ENCODE data around the gene CERS6. TPM values are rescaled to one million over a fixed set of nuclear protein-coding genes. Genes with fewer than 3 reads are reported as not detected.

Gene CERS6
- polyA plus RNA-seq, 3 donors = 7.6 to 17.7 (median 15.6) TPM

DNA sequence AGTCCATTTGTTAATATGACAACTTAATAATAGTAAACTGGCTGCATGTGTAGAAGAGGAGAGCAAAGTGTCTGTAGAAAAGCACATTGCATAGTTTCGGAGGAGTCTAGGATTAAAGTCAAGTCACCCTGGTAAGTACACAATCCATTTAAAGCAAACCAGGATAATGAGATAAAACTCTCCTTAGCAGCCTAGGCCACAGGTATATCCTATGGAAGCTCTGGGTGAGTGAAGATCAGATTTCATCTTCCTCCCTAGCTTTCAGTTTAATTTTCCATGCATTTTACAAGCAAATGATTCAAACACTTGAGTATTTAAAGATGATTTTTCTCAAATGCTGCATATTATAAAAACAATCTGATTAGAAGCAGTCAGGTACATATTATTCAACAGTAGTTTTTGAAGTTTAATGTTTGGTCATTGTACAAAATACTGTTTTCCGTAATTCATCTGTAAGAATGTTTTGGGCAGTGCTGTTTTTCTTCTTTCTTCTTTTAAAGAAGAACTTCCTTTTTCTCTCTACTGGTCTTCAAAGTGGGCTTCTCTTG is 10.2 kb downstream of the CERS6 start:
- Histone ChIP-seq H3K4me3 (replicated peaks in 1 of 3; ENCODE audit: low read depth in 2 of 3, low read length in 3 of 3) (peak overlapping the region in 1 of 3 experiments; percentile 55), H3K9ac (ENCODE audit: insufficient read depth, low read length, poor library complexity, severe bottlenecking) (no peak overlapping the region), H4K20me1 (ENCODE audit: insufficient read depth, low read length) (peaks cover 91% of the 10 kb centered on the region), H3K27me3 (ENCODE audit: control insufficient read depth in 2 of 2, insufficient read depth in 2 of 2, low read length in 2 of 2) (no peaks in the 10 kb centered on the region), H3K27ac (ENCODE audit: low read depth in 1 of 2, low read length in 2 of 2) (peak overlapping the region in 1 of 2 donors; percentile 60), H3K36me3 (replicated peaks in 1 of 2; ENCODE audit: control insufficient read depth in 1 of 2, insufficient read depth in 2 of 2, low read length in 2 of 2) (no peaks in the 10 kb centered on the region), H3K79me2 (ENCODE audit: insufficient read depth, low read length) (peaks cover 100% of the 10 kb centered on the region), H2AFZ (ENCODE audit: insufficient read depth, low read depth, low read length, poor library complexity, severe bottlenecking) (no peak overlapping the region), H3K4me1 (ENCODE audit: control insufficient read depth in 1 of 2, insufficient read depth in 2 of 2, low read length in 2 of 2) (peaks cover 54 to 72% of the 10 kb centered on the region in 2 donors), H3K4me2 (replicated peaks; ENCODE audit: extremely low read depth, low read length, poor library complexity, severe bottlenecking) (peak overlapping the region; percentile 63), H3K9me3 (replicated peaks in 1 of 2; ENCODE audit: control insufficient read depth in 1 of 2, insufficient read depth in 1 of 2, low read length in 2 of 2) (no peaks in the 10 kb centered on the region)
- Mint-ChIP-seq H3K27me3 (ENCODE audit: low read depth in 3 of 3) (no peaks in the 10 kb centered on the region), H3K4me1 (peaks cover 84% of the 10 kb centered on the region), H3K27ac (peak overlapping the region; percentile 15 to 76 (median 62)), H3K4me3 (peak overlapping the region; percentile 50 to 81), H3K9me3 (no peaks in the 10 kb centered on the region), H3K36me3 (peaks cover 0 to 4% of the 10 kb centered on the region in 2 donors)
- TF ChIP-seq, protein P1, sequence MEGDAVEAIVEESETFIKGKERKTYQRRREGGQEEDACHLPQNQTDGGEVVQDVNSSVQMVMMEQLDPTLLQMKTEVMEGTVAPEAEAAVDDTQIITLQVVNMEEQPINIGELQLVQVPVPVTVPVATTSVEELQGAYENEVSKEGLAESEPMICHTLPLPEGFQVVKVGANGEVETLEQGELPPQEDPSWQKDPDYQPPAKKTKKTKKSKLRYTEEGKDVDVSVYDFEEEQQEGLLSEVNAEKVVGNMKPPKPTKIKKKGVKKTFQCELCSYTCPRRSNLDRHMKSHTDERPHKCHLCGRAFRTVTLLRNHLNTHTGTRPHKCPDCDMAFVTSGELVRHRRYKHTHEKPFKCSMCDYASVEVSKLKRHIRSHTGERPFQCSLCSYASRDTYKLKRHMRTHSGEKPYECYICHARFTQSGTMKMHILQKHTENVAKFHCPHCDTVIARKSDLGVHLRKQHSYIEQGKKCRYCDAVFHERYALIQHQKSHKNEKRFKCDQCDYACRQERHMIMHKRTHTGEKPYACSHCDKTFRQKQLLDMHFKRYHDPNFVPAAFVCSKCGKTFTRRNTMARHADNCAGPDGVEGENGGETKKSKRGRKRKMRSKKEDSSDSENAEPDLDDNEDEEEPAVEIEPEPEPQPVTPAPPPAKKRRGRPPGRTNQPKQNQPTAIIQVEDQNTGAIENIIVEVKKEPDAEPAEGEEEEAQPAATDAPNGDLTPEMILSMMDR (IDR thresholded peaks at IDR 0.05) = no peak
- WGBS (ENCODE audit: insufficient coverage) = no CpG with 5 or more reads among the region's 2 CpGs
- intact Hi-C loops (cut with micrococcal nuclease) = no loop called here
- DNase-seq = no peak

DNA sequence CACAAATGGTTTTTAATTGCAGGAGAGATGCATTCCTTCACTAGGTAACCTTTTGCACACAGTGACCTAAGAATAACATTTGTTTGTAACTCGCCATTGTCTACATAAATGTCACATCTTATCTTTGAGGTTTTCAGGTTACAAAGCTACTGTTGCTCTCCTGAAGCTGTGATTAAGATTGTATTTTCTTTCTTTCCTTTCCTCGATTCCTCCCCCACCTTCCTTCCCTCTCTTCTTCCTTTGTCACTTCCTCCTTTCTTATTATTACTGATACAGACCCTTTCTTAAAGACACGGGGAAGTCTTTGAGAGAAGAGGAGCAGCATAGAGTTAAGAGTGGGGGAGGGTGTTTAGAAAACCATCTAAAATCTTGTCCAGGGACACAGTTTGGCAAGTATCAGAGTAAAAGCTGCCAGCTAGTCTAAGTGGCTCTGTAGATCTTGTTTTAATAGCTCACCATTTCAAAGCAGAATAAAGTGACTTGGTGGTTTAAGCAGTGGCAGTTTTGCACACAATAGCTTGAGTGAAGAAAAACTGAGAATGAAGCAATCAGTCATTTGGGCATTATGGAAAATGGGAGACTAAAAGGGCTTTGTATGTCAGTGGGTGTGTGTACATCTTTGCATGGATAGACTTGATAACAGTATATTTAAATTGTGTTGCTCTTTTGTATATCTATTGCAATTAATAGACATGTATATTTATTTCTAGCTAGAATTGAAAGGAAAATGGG is 10.9 kb downstream of the CERS6 start:
- DNase-seq = no peak
- H2AFZ ChIP-seq (ENCODE audit: insufficient read depth, low read depth, low read length, poor library complexity, severe bottlenecking) = no peak overlapping the region
- H3K4me2 ChIP-seq (replicated peaks; ENCODE audit: extremely low read depth, low read length, poor library complexity, severe bottlenecking) = peak overlapping the region; percentile 63
- no peaks in the 10 kb centered on the region for H3K27me3 Mint-ChIP-seq (ENCODE audit: low read depth in 3 of 3)
- H3K4me3 ChIP-seq (replicated peaks in 1 of 3; ENCODE audit: low read depth in 2 of 3, low read length in 3 of 3) = peak overlapping the region in 1 of 3 experiments; percentile 55
- H3K79me2 ChIP-seq (ENCODE audit: insufficient read depth, low read length) = peaks cover 100% of the 10 kb centered on the region
- H3K4me3 Mint-ChIP-seq = peak overlapping the region; percentile 50 to 81
- peak overlapping the region in 1 of 2 donors; percentile 60 for H3K27ac ChIP-seq (ENCODE audit: low read depth in 1 of 2, low read length in 2 of 2)
- no peaks in the 10 kb centered on the region for H3K27me3 ChIP-seq (ENCODE audit: control insufficient read depth in 2 of 2, insufficient read depth in 2 of 2, low read length in 2 of 2)
- H4K20me1 ChIP-seq (ENCODE audit: insufficient read depth, low read length) = peaks cover 90% of the 10 kb centered on the region
- H3K9me3 ChIP-seq (replicated peaks in 1 of 2; ENCODE audit: control insufficient read depth in 1 of 2, insufficient read depth in 1 of 2, low read length in 2 of 2) = no peaks in the 10 kb centered on the region
- H3K9ac ChIP-seq (ENCODE audit: insufficient read depth, low read length, poor library complexity, severe bottlenecking) = no peak overlapping the region
- TF ChIP-seq, protein P1 (IDR thresholded peaks at IDR 0.05) = no peak
- WGBS (ENCODE audit: insufficient coverage) = no CpG with 5 or more reads among the region's 3 CpGs
- peak overlapping the region; percentile 49 to 89 (median 69) for H3K27ac Mint-ChIP-seq
- H3K4me1 ChIP-seq (ENCODE audit: control insufficient read depth in 1 of 2, insufficient read depth in 2 of 2, low read length in 2 of 2) = peaks cover 49 to 66% of the 10 kb centered on the region in 2 donors
- H3K9me3 Mint-ChIP-seq = no peaks in the 10 kb centered on the region
- peaks cover 3 to 9% of the 10 kb centered on the region in 2 donors for H3K36me3 Mint-ChIP-seq
- intact Hi-C loops (cut with micrococcal nuclease) = no loop called here
- peaks cover 81% of the 10 kb centered on the region for H3K4me1 Mint-ChIP-seq
- no peaks in the 10 kb centered on the region for H3K36me3 ChIP-seq (replicated peaks in 1 of 2; ENCODE audit: control insufficient read depth in 1 of 2, insufficient read depth in 2 of 2, low read length in 2 of 2)
